Activated CD8-positive, alpha-beta memory T cell treated with anti-CD3 and anti-CD28 coated beads, Interleukin-2, amount 50 U/mL, for 24 hours (primary cell): ENCODE results near the gene NELFCD.
"Not testable (repeated sequence)": the region's sequence is repeated elsewhere in the genome, so short reads cannot be mapped to it uniquely, and the experiment has no call there.

Experiments
- DNase-seq: peaks from one replicate; pipeline ENCODE4 v3.0.0-alpha.2; 2020; ENCODE audit errors: extremely low read depth

NELFCD gene

DNA sequence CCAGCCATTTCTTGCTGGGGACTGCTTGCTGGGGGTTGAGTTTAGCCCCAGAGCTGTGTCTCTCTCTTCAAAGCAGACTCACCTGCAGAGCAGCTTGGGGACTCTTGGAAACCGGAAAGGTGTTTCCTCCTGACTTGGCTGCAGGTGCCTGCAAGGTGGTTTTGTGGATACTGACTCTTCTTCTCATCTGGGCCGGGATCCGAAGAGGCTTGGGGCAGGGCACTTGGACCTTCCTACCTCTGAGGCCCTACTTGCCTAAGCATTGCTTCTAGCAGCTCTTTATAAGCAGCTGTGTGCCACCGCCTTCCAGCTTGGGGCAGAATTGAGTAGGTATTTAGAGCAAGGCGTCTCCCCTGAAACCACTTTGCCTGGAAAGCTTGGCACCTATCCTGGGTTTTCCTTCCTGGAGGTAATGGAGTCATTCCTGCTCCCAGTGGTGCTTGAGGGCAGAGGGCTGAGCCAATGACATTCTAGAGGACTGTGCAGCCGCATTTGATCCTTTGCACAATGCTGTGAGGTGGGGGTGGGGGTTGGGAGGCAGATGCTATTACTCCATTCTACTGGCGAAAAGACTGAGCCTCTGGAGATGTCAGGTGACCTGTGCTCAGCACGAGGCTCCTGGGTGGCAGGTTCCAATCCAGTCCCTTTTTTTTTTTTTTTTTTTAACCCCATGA is 29.4 kb downstream of the NELFCD start:
- no peak for DNase-seq

DNA sequence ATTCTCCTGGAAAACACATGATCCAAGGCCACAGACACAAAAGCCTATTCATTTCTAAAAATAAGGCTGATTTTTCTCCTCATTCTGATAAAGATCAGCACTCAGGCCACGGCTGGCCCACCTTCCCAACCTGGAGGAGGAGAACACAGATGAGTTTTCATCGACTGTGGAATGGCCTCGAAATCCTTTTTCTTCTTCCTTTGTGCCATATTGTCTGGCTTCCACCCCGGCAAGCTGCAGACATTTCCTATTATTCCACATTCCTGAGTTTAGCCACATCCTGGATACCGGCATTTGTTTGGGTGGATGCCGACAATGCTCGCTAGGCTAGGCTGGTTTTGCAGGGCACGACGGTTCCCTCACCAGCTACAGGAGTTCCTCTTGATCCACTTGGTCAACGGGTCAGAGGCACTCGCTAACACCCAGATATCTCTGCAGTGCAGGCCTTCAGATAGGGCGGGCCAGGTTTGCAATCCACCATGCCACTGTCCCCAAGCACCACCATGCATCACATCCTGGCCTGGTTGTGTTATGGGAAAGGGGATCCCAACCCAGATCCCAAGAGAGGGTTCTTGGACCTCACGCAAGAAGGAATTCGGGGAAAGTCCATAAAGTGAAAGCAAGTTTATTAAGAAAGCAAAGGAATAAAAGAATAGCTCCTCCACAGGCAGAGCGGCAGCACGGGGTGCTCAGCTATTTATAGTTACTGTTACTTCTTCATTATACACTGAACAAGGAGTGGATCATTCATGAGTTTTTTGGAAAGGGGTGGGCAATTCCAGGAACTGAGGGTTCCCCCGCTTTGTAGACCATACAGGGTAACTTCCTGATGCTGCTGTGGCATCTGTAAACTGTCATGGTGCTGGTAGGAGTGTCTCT is 30.2 kb downstream of the NELFCD start:
- no peak for DNase-seq

DNA sequence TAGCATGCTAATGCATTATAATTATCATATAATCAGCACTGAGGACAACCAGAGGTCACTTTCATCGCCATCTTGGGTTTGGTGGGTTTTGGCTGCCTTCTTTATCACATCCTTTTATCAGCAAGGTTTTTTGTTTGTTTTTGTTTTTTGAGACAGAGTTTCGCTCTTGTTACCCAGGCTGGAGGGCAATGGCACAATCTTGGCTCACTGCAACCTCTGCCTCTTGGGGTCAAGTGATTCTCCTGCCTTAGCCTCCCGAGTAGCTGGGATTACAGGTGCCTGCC is 30.8 kb downstream of the NELFCD start:
- not testable (repeated sequence) for DNase-seq

- no peak for DNase-seq
These were observed 32.2 kb downstream of the NELFCD start for GRCh38 chr20:59013031-59013951.

DNA sequence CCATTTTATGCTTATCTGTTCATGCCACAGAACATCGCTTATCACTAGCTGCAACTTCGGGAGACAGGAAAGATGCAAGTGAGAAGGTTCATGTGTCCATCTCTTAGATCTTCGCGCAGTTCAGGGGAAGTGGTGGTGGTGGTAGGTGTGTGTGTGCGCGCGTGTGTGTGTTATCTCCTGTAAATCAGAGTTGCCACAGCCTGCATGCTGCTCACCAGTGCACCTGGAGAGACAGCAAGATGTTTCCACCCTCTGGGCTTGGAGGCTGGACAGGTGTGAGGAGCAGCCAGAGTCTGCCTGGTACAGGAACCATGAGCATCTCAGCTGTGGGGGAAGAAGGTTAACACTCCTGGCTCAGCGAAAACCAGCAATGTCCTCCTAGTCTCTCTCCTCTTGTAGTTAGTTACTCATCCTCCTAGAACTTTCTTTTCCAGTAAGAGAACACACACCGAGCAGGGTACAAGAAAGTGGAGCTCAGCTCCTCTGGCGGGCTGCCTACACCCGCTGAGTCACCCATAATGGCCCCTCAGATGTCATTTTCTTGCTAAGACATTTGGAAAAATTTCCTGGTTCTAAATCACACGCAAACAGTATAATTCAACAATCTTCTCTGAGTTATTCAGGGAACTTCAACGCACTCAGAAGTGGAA is 33.0 kb downstream of the NELFCD start:
- DNase-seq: no peak

- no peak for DNase-seq
These were observed 33.8 kb downstream of the NELFCD start for GRCh38 chr20:59014680-59015389.

DNA sequence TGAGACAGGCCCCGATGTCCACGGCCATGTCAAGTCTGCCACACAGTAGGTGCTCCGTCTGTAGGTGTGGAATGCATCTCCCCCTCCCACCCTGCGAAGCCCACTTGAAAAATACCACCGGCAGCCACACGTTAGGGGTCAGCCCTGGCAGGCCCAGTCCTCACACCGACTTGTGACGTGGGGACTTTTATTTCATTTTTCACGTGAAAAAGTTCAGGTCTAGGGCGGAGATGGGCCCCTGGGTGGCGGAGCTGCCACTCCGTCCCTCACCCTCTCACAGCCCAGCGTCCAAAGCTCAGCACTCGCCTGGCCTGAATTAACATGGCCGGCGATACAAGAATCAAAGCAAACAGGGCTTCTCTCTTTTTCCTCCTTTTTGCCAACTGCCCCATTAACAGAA is 34.4 kb downstream of the NELFCD start:
- DNase-seq: no peak

DNA sequence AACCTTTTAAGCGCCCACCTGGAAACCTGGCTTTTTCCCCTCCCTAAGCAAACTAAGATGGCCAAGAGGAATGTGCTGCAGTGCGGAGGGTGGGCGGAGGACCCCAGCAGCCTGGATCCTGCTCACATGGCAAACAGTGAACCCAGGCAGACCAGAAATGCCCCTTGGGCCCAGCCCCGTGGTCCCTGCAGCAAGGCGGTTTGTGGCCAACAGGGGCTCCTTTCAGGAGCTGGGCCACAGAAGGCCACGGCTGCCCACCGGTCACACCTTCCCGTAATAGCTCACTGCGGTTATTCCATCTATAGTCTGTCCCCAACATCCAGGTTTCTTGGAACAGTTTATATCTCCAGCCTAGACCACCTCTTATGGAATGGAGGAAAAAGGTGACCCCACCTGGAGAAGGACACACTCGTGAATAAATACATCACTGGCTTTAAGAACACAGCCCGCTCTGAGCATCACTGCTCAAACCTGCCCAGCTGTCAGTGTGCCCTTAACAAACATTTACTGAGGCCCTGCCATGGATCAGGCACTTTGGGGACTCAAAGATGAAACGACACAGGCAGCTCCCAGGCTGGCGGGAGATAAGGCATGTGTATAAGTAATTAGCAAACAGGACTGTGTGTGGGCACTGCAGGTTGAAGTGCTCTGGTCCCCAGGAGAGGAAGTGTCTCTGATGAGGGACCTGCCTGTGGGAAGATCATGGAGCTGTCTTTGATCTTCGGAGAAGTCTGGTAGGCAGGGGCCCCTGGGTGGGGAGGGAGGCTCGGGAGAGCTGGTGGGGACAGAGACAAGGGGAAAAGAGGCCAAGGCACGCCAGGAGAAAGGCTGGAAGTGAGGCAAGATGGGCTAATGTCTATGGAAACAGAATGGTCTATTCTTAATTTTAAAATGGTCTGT is 35.0 kb downstream of the NELFCD start:
- no peak for DNase-seq

DNA sequence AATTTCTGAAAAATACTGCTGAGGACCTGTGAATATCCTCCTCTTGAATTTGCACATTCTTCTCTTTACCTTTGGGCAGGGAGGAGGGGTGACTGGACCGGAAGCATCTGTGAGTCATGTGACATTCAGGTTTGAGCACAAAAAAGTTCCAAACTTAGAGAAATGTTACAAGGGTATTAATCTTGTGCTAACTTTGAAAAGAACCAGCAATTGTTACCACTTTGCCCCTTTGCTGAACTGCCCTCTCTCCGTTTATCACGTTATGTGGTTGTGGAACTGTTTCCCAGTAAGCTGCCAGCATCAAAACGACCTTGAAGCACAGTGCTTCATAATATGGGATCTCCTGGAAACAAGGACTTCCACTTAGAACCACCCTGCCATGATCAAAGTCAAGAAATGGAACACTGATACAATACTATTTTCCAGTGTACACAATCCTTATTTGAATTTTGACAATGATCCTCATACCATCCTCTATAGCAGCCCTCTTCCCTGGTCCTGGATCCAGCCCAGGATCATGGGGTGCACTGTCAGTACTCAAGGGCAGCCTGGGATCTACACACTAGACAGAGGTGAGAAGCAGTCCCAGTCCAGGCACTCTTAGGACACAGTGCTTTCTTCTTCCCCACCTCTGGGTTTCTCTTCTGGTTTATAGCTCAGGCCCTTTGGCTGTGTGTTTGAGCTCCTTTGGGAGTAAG is 35.9 kb downstream of the NELFCD start:
- no peak for DNase-seq

DNA sequence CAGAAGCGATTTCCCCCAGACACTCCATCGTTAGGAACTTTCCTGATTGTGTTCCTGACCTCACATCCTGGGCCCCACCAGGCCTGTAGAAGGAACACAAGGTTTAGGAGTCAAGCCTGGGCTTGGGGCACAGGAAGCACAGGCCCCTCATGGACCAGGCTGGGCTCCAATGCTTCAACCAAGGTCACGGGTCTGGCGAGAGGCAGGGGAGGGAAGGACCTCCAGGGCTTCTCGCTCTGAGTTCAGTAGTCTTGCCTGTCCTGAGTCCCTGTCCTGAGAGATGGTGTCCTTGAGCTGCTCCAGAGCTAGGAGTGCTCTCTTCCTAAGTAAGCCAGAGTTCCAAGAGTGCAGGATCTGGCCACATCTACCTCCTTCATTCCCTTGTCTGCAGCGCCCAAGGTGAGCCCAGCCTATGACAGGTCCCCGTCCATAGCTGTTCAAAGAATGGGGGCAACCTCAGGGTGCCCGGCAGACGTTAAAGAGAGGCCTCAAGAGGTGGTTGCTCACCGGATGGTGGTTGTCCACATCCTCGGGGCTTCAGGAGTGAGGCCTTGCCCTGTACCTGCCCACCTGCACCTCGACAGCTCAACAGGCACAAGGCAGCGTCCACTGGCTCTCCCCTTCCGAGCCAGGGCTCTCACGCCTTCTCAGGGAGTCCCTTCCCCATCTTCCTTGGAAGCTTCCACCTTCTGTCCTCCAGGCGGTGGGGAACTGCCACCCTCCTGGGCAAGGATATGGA is 36.6 kb downstream of the NELFCD start:
- no peak for DNase-seq

GRCh38 chr20:59018817-59019216 is 37.8 kb downstream of the NELFCD start:
- DNase-seq: no peak

DNA sequence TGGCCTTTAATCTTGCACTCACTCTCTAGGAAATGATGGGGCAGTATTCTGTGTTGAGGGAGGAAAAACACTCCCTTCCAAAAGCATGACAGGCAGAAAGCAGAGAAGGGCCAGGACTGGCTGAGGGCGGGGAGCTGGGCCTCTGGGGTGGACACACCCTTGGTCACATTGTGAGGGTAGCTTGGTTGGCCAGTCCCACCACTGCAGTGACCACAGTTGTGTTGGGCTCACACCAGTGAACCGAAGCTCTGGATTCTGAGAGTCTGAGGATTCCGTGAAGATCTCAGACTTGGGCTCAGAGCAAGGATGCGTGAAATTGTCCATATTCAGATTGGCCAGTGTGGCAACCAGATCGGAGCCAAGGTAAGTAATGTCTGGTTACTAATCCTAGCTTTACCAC is 38.2 kb downstream of the NELFCD start, which contains the start of gene TUBB1:
TUBB1 (plus strand) TSS at position 213 of the 400 bp plus-strand sequence; CDS start at position 307, 94 bp downstream.
- DNase-seq: no peak

DNA sequence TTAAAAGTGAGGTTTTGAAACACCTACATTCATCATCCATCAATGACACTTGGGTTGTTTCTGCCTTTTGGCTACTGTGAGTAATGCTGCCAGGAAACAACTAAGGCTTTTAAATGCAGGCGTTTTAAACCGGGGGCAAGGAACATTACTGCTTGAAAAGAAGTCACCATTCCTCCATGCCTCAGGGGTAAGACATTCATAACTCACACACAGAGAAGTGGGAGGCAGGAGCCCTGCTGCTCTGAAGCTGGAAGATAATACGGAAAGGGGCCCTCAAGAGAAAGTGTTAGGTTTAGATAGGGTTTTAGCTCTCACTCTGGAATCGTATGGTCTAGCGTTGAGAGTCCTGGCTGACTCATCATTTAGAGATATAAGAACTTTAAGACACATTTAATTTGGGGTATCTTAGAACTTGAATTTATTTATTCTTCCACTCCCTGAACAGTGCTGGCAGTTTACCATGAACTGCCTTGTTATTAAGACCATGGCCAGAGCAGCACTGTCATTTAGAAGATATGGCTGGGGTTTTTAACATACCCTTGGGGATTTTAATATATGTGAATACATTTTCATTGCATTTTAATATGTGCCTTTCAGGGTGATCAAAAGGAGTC is 40.0 kb downstream of the NELFCD start:
- no peak for DNase-seq

DNA sequence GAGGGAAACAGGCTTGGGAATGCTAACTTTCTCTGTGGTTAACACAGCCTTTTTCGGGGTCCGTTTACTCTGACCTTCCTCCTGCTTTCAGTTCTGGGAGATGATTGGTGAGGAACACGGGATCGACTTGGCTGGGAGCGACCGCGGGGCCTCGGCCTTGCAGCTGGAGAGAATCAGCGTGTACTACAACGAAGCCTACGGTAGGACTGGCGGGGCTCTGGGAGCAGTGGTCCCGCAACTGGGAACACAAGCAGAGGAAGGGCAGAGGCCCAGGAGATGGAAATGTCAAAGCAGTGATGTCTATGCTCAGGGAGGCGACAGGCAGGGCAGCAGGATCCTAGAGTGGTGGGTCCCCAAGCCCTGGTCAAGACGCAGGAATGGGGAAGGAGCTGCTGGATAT is 41.7 kb downstream of the NELFCD start:
- DNase-seq: no peak

DNA sequence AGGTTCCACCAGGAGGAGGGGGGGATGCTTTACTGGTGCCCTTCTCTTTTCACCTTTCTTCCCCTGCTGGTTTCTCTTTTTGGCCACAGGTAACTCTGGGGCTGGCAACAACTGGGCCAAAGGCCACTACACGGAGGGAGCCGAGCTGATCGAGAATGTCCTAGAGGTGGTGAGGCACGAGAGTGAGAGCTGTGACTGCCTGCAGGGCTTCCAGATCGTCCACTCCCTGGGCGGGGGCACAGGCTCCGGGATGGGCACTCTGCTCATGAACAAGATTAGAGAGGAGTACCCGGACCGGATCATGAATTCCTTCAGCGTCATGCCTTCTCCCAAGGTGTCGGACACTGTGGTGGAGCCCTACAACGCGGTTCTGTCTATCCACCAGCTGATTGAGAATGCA is 42.6 kb downstream of the NELFCD start:
- no peak for DNase-seq

DNA sequence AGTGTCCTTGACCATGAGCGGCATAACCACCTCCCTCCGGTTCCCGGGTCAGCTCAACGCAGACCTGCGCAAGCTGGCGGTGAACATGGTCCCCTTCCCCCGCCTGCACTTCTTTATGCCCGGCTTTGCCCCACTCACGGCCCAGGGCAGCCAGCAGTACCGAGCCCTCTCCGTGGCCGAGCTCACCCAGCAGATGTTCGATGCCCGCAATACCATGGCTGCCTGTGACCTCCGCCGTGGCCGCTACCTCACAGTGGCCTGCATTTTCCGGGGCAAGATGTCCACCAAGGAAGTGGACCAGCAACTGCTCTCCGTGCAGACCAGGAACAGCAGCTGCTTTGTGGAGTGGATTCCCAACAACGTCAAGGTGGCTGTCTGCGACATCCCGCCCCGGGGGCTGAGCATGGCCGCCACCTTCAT is 43.1 kb downstream of the NELFCD start:
- DNase-seq: no peak

- DNase-seq: no peak
These were observed 44.0 kb downstream of the NELFCD start for GRCh38 chr20:59025086-59025485.

- DNase-seq: no peak
These were observed 44.5 kb downstream of the NELFCD start for GRCh38 chr20:59025511-59025910.
